Ureter (tissue), 1 donor: ENCODE results near the gene CCDC47. TPM values are rescaled to one million over a fixed set of nuclear protein-coding genes. Genes with fewer than 3 reads are reported as not detected.
"Not testable (repeated sequence)": the region's sequence is repeated elsewhere in the genome, so short reads cannot be mapped to it uniquely, and the experiment has no call there.

Experiments used
- DNase-seq: peaks from one replicate; pipeline ENCODE4 v3.0.0-alpha.2; 2020; ENCODE audit warnings: low spot score
- total RNA-seq: library from RNA; stranded (reverse); gene quantifications from one replicate; pipeline ENCODE4 v1.2.4, GENCODE V29; 2023
- donor health status: DM: yes; HTN: yes; CAD: no.

The CCDC47 gene
- total RNA-seq, 1 donor from 2014 or later, result 94.9 TPM

- DNase-seq, result no peak
Observed at GRCh38 chr17:63735691-63736090, 37.7 kb downstream of the CCDC47 start.

- DNase-seq, result no peak
Observed at GRCh38 chr17:63722403-63722802, 51.0 kb downstream of the CCDC47 start.

GRCh38 chr17:63720194-63720593 lies 53.2 kb downstream of the CCDC47 start:
- DNase-seq, result not testable (repeated sequence)

- DNase-seq, result no peak
Observed at GRCh38 chr17:63718988-63719387, 54.4 kb downstream of the CCDC47 start.

- DNase-seq, result no peak
Observed at GRCh38 chr17:63716426-63716825, 57.0 kb downstream of the CCDC47 start.

- no peak for DNase-seq
Observed at GRCh38 chr17:63714550-63715277, 58.7 kb downstream of the CCDC47 start.

- DNase-seq, result no peak
Observed at GRCh38 chr17:63709110-63709509, 64.3 kb downstream of the CCDC47 start.

GRCh38 chr17:63707151-63707550 lies 66.2 kb downstream of the CCDC47 start:
- DNase-seq, result no peak

GRCh38 chr17:63706336-63707082 lies 66.9 kb downstream of the CCDC47 start:
- no peak for DNase-seq

- no peak for DNase-seq
Observed at GRCh38 chr17:63705657-63706056, 67.7 kb downstream of the CCDC47 start.

GRCh38 chr17:63704836-63705235 lies 68.6 kb downstream of the CCDC47 start:
- DNase-seq, result no peak

GRCh38 chr17:63704259-63704576 lies 69.2 kb downstream of the CCDC47 start:
- DNase-seq, result no peak

GRCh38 chr17:63703556-63704258 lies 69.7 kb downstream of the CCDC47 start:
- no peak for DNase-seq

- no peak for DNase-seq
Observed at GRCh38 chr17:63703029-63703428, 70.4 kb downstream of the CCDC47 start.

GRCh38 chr17:63702721-63703015 lies 70.7 kb downstream of the CCDC47 start:
- no peak for DNase-seq

GRCh38 chr17:63701868-63702720 lies 71.3 kb downstream of the CCDC47 start:
- DNase-seq, result no peak

GRCh38 chr17:63701456-63701820 lies 72.0 kb downstream of the CCDC47 start:
- DNase-seq, result no peak

GRCh38 chr17:63700528-63701455 lies 72.6 kb downstream of the CCDC47 start:
- DNase-seq, result no peak

GRCh38 chr17:63699638-63700527 lies 73.5 kb downstream of the CCDC47 start, which contains the start of gene LIMD2:
Gene LIMD2 (minus strand): TSS chr17:63700125. CDS start chr17:63699298, 827 bp downstream.
- DNase-seq, result peak; percentile 59
